HG02884 (cell line): ENCODE measurements around the gene RGS19.

ENCODE experiments used
- ATAC-seq: cut with Tn5 transposase; IDR thresholded peaks from one replicate; pipeline ENCODE4 v1.9.1; 2021; ENCODE audit warnings: mild to moderate bottlenecking, moderate library complexity; ENCODE audit not compliant: unreplicated experiment

The RGS19 gene

DNA sequence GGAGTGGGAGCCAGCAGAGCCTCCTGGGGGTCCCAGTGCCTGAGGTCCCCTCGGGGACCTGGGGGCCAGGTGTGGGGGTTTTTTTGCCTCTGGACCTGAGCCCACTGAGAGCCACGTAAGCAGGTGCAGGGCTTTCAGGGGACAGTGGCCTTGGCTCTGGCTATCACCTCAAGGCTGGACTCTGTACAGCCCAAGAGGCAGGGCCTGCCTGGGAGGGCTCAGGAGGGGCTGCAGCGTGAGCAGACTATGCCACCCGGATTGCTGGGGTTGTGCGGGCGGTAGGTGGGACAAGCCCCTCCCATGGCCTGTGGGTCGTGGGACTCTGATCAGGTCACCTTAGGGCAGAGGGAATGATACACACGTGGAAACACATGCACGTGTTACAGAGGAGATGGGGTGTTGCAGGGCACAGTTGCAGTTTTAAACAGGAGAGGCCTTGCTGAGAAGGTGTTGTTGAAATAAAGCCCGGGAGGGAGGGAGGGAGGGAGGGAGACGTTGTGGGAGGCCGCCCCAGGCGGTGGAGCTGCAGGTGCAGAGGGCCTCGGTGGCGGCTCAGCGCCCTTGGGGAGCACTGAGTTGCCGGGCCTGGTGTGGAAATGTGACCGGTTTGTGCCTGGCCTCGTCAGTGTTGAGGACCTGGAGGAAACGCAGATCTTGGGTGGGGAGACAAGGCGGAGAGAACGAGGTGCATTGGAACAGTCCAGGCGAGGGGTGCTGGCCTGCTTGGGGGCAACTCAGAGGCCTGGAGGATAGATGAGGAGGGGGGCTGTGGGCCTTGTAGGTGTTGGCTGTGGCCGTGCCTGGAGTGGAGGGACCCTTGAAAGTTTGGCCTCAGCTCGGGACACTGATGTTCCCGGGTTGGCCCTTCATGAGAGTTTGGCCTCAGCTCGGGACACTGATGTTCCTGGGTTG is 14.0 kb downstream of the RGS19 start:
- ATAC-seq: no peak

DNA sequence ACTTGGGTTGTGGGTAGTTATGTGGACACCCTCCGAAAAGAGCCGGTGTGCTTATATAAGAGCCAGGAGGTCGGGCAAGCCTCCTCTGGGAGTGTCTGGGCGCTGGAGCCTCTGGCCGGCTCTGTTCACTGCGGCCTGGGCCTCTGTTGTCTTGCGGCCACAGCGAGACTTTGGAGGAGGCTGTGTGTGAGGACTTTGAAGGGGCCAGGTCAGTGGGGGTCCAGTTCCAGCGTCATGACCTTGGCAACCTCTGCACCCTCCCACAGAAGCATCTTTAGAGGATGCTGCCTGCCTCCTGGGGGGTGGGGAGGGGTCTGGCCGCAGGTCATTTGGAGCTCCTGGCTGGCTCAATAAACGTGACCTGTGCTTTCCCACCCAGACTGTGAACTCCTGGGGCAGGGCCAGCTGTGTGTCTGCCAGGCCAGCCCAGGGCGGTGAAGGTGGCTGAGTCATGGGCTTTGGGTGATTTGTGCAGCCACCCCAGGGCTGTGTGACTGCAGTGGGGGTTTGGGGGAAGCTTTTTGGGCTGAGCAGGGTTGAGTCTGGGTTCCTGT is 15.1 kb downstream of the RGS19 start:
- ATAC-seq: no peak

DNA sequence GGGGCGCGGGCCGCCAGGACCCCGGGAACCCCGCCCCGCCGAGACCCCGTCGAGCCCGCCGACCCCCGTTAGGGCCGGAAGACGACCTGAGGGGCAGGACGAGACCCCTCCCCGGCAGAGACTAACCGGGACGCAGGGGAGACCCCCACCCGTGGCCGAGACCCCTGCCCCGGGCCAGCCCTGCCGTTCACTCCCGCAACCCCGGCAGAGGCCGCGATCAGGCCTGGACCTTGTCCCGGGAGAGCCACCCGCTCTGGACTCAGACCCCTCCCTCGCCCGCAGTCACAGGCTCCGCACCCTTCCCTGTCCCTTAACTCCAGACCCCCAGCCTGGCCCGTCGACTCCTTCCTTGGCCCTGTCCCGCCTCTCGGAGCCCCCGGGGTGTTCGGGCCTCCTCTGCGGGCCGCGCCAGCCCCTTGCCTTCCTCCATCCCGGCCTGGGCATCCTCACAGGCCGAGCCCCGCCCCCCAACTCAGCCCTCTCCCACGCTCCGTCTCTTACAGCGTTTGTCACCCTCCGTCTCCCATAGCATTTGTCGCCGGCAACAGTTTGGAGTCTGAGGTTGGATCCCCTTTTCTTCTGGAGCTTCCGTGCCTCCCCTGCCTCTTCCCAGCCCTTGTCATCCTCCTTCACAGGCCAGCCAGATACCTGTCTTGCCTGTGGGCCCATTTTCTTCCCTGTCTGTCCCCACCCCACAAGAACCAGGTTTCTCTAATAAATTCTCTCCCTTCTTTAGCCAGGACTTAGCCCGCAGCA is 15.8 kb downstream of the RGS19 start:
- no peak for ATAC-seq

DNA sequence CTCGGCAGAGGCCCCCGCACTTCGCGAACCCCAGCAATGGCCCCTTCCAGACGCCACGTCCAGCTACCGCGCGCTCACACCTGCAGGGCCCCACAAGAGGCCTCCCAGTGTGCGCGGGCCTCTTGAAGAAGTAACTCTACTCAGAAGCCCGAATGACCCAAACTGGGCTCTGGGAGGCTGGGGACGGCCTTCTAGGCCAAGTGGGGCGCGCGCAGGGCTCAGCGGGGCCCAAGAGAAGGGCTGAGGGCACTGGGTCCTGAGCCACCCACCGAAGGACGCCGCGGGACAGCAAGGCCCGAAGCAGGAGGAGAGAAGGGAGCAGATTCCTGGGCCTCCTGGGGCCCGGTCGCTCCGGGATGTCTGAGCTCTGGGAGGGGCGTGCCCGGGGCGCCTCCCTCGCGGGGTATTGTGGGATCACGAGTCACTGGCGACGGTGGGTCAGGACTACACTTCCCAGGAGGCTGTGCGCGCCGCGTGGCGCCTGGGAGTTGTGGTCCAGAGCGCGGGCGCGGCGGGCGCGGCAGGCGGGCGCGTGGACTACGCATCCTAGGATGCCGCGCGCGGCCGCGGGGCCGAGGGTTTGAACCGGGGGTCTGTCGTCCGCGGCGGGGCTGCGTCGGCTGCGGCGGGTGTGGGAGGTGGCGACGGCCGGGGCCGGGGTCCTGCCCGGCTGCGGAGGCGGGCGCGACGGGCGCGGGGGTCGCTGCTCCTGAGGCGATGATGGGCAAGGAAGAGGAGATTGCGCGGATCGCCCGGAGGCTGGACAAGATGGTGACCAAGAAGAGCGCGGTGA is 16.5 kb downstream of the RGS19 start, which contains the start of gene TCEA2:
TSS of gene TCEA2 (plus strand) at position 603 of the 793 bp plus-strand sequence. CDS start at position 718, 115 bp downstream.
- ATAC-seq: peak; percentile 70

DNA sequence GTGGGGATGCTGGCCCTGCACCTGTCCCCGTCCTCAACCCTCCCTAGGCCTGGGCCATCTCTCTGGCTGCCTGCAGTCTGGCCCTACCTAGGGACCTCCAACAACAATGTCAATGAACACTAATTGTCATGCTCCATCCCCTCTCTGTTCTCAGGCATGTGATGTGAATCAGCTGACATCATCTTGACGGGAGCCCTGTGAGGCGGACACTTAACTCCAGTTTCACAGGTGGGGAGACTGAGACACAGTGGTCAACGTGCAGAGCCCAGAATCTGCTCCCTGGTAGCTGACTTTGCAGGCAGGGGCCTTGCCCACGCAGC is 17.1 kb downstream of the RGS19 start:
- no peak for ATAC-seq

DNA sequence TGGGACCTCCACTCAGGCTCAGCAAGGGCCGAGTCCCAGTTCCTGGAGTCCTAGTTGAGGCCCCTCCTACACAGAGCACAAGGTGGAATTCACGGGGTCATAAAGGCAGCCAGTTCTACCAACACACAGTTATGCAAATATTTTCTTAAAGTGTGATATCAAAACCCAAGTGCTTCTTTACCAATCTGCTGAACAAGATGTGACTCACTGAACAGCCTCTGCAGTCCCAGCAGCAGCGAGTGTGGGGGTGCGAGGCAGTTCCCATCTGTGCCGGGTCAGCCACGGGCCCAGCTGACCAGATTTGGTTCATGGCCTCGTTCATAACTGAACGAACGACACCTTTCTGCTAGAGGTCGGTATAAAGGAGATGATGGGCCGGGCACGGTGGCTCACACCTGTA is 20.8 kb downstream of the RGS19 start:
- no peak for ATAC-seq

DNA sequence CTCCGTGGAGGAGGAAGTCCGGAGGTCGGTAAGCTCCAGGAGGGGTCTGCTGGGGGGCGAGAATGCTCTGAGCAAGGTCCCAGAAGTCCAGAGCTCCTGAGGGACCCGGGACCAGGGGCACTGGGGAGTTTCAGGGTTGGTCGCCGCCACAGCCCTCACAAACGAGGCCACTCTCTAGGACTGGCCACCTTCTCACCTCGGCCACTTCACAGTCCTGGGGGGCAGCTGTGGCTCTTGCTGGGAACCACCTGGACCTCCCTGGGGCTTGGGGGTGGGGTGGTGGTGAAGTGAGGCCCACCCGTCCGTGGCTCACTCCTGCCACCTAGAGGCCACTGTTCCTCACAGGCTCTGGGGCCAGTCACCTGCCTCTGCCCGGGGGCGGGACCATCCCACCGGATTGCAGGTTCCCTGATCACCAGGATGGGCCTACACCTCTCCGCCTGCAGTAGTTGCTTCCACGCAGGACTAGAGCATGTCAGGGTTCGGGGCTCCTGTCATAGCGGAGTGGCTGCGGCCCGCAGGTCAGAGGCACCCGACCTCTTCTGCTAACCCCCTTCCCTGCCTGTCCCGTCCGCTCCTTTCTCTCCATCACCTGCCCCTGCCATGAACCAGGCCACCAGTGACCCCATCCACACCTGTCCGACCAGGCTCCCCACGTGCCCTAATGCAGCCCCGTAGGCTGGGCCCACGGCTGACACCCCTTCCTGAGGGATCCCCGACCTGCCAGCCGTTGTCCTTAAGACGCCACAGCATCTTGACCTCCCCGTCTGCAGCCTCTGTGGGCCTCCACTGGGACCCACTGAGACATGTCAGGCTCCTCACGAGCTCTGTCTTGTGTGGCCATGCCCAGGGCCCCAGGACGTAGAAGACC is 21.5 kb downstream of the RGS19 start:
- ATAC-seq: no peak

GRCh38 chr20:64056889-64057627 is 22.3 kb downstream of the RGS19 start:
- no peak for ATAC-seq

GRCh38 chr20:64056639-64056888 is 22.8 kb downstream of the RGS19 start:
- no peak for ATAC-seq

DNA sequence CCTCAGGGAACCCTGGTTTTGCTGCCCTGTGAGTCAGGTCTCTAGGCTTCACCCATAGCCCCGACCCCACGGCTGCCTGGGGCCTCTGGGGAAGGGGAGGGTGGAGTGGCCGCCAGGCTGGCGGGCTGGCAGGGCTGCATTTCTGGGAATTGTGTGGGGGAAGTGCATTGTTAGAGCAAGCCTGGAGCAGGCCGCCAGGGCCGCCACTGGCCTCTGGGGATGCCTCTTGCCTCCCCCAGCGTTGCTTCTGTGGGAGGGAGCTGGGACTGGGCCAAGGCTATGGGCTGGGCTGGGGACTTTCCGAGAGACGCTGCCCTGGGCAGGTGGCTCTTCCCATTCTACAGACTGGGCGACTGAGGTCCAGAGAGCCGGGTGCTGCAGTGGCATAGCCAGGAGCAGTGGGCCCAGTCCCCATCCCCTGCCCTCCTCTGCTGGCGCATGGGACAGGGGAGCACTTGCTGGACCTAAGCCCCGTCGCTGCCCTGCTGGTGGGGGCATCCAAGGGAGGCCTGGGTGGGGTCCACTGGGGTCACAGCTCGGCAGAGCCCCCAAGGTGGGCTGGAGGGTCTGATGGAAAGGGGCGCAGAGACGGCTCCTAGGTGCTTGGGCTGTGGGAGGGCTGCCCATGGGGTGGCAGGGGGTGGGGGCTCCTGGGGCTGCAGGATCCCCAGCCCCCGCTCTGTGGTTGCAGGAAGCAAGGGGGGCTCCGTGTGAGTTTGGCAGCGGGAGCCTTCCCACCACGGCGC is 23.3 kb downstream of the RGS19 start:
- ATAC-seq: no peak

DNA sequence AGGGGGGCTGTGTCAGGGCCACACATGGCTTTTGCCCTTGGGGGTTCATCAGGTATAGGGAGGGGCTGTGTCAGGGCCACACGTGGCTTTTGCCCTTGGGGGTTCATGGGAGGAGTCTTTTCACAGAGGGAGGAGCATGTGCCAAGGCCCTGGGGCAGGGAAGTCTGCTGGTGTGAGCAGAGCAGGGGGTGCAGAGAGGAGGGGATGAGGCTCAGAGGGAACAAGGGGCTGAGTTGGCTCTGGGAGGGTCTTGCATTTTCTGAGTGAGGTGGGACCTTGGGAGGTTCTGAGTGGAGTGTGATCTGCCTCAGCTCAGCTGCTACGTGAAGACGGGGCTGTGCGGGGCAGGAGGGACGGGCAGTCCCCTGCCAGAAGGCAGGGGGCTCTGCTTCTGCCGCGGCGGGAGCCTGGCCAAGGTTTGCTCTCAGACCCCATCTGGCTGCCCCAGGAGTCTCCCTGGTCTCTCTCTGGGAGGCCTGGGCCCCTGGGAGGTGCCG is 23.9 kb downstream of the RGS19 start:
- ATAC-seq: no peak

GRCh38 chr20:64053841-64054661 is 25.3 kb downstream of the RGS19 start:
- ATAC-seq: no peak

- no peak for ATAC-seq
Observed at GRCh38 chr20:64052987-64053840, 26.1 kb downstream of the RGS19 start.

DNA sequence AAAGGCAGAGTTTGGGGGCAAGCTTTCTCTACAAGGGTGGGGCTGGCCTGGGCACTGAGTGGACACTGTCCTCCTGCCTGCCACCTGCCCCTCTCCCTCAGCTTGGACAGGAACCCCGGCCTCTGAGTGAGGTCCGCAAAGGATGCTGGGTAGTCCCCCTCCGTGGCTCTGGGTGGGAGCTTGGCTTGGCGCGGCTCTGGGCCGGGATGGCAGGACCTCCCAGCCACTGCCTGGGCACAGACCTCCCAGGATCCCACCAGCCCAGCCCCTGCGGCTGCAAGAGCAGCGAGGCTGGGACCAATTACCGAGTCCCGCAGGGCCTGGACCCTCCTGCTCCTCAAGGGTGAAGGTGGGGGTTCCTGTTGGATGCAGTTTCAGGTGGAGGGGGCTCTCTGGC is 27.0 kb downstream of the RGS19 start:
- no peak for ATAC-seq

DNA sequence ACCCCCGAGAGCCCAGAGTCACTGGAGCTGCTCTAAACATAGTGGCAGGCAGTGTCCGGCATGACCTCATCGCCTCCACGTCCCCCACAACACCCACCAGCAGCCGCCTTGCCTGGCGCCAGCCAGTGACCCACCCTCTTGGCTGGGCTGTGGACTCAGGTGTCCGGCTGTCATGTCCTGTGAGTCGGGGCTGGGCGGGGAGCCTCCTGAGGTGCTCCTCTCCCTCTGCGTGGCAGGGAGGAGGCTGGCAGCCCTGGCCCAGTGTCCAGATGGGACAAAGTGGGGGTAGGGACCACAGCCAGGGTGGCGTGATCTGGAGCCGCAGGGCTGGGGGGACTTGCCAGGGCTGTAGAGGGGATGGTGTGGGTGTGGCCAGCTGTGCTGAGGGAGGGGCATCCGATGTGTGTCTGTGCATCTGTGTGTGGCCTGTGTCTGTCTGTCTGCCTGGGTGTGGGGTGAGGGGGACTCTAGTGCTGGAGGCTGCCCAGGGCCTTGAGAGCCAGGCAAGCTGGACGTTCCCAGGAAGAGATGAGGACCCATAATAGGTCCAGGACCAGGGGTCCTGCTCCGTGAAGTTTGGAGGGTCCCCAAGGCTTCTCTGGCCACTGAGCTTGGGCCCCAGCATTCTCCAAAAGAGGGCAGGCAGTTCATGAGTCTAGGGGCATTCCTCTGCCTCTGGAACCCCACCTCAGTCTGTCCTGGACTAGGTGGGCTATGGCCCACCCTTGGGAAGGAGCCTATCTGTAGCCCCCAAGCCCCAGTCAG is 27.6 kb downstream of the RGS19 start:
- ATAC-seq: no peak

GRCh38 chr20:64051033-64051452 is 28.3 kb downstream of the RGS19 start:
- no peak for ATAC-seq
